GM12878 (cell line): ENCODE measurements around the gene YIPF5.

Experiments
- CHD2 ChIP-seq: IDR thresholded peaks from 2 replicates; pipeline ENCODE4 v1.6.1; 2011; ENCODE audit warnings: low read depth, low read length, improper control_type of control experiment, borderline replicate concordance
- ELK1 ChIP-seq: IDR thresholded peaks from 2 replicates; pipeline ENCODE4 v1.6.1; 2012; ENCODE audit warnings: low read depth, low read length, improper control_type of control experiment
- GABPA ChIP-seq: IDR thresholded peaks from 2 replicates; pipeline ENCODE4 v1.6.1; 2014; ENCODE audit warnings: antibody characterized with exemption, low read depth, mild to moderate bottlenecking, inconsistent platforms
- POLR2AphosphoS5 ChIP-seq: IDR thresholded peaks from 2 replicates; pipeline ENCODE4 v1.6.1; 2011; ENCODE audit warnings: mild to moderate bottlenecking, low read length, inconsistent platforms
- TF ChIP-seq, protein P1 (sequence below), 3 experiments: IDR thresholded peaks in 2 of 3; conservative IDR thresholded peaks in 1 of 3; 2 replicates each; pipeline ENCODE4 v1.5.1; 2011; ENCODE audit warnings: low read depth in 3 of 3, low read length in 3 of 3, mild to moderate bottlenecking in 3 of 3, control low read depth in 2 of 3, moderate library complexity in 2 of 3, inconsistent platforms in 1 of 3, mixed read lengths in 1 of 3; ENCODE audit not compliant: control insufficient read depth in 2 of 3, insufficient read depth in 1 of 3; ENCODE audit errors: extremely low read depth in 1 of 3
- TF ChIP-seq, protein P2 (sequence below): IDR thresholded peaks from 2 replicates; pipeline ENCODE4 v1.6.1; 2012; ENCODE audit warnings: low read depth, low read length, improper control_type of control experiment

GRCh38 chr5:144114571-144114970 lies 55.9 kb downstream of the YIPF5 start:
- TF ChIP-seq, protein P1, sequence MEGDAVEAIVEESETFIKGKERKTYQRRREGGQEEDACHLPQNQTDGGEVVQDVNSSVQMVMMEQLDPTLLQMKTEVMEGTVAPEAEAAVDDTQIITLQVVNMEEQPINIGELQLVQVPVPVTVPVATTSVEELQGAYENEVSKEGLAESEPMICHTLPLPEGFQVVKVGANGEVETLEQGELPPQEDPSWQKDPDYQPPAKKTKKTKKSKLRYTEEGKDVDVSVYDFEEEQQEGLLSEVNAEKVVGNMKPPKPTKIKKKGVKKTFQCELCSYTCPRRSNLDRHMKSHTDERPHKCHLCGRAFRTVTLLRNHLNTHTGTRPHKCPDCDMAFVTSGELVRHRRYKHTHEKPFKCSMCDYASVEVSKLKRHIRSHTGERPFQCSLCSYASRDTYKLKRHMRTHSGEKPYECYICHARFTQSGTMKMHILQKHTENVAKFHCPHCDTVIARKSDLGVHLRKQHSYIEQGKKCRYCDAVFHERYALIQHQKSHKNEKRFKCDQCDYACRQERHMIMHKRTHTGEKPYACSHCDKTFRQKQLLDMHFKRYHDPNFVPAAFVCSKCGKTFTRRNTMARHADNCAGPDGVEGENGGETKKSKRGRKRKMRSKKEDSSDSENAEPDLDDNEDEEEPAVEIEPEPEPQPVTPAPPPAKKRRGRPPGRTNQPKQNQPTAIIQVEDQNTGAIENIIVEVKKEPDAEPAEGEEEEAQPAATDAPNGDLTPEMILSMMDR (IDR thresholded peaks at IDR 0.05 in 2 of 3, conservative IDR thresholded peaks at IDR 0.05 in 1 of 3; ENCODE audit: control insufficient read depth in 2 of 3, extremely low read depth in 1 of 3, insufficient read depth in 1 of 3, low read depth in 3 of 3, low read length in 3 of 3), result no peak
- no peak for TF ChIP-seq GABPA
- no peak for TF ChIP-seq CHD2
- TF ChIP-seq, protein P2, sequence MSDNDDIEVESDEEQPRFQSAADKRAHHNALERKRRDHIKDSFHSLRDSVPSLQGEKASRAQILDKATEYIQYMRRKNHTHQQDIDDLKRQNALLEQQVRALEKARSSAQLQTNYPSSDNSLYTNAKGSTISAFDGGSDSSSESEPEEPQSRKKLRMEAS, result no peak
- TF ChIP-seq ELK1, result no peak
- TF ChIP-seq POLR2AphosphoS5, result no peak
